HCEC 1CT (cell line): ENCODE measurements around the gene ACOX1.

Experiments
- DNase-seq: peaks from one replicate; pipeline ENCODE4 v3.0.0-alpha.2; 2017

ACOX1 gene

GRCh38 chr17:76008208-76008607, 29.2 kb upstream of the ACOX1 start:
- DNase-seq = no peak

- DNase-seq = no peak
Observed at GRCh38 chr17:76007850-76008165, 28.8 kb upstream of the ACOX1 start.

- no peak for DNase-seq
Observed at GRCh38 chr17:76007131-76007849, 28.3 kb upstream of the ACOX1 start.

GRCh38 chr17:76005263-76006149, 26.5 kb upstream of the ACOX1 start:
- peak; percentile 40 for DNase-seq

GRCh38 chr17:76004750-76005262, 25.8 kb upstream of the ACOX1 start:
- no peak for DNase-seq

GRCh38 chr17:76003915-76004314, 24.9 kb upstream of the ACOX1 start:
- no peak for DNase-seq

GRCh38 chr17:76002100-76002499, 23.1 kb upstream of the ACOX1 start:
- no peak for DNase-seq

- no peak for DNase-seq
Observed at GRCh38 chr17:76000755-76001521, 22.0 kb upstream of the ACOX1 start, which contains the start of gene CDK3. CDK3 (plus strand) TSS chr17:76000855; CDS start chr17:76001426, 571 bp downstream.

GRCh38 chr17:76000016-76000754, 21.2 kb upstream of the ACOX1 start:
- DNase-seq = peak; percentile 35

- DNase-seq = no peak
Observed at GRCh38 chr17:75998327-75998795, 19.4 kb upstream of the ACOX1 start.

GRCh38 chr17:75996665-75997590, 18.0 kb upstream of the ACOX1 start:
- DNase-seq = no peak

GRCh38 chr17:75995385-75995925, 16.5 kb upstream of the ACOX1 start:
- DNase-seq = no peak

GRCh38 chr17:75994802-75995370, 15.9 kb upstream of the ACOX1 start:
- no peak for DNase-seq

- no peak for DNase-seq
Observed at GRCh38 chr17:75991396-75991795, 12.4 kb upstream of the ACOX1 start.

GRCh38 chr17:75987041-75987440, 8.1 kb upstream of the ACOX1 start:
- no peak for DNase-seq

- DNase-seq = no peak
Observed at GRCh38 chr17:75985986-75986385, 7.0 kb upstream of the ACOX1 start.

- DNase-seq = no peak
Observed at GRCh38 chr17:75983501-75984181, 4.7 kb upstream of the ACOX1 start.

GRCh38 chr17:75981019-75981615, 2.2 kb upstream of the ACOX1 start:
- no peak for DNase-seq
